Mesenchymal stem cell (in vitro differentiated cells and primary cell): Measurements from ENCODE around the gene LIN7B.

Experiments used
- DNase-seq: peaks from one replicate; pipeline ENCODE4 v3.0.0-alpha.2; 2013
- H2AFZ ChIP-seq: one replicate; pipeline ENCODE4 v1.6.1; 2013; ENCODE audit warnings: low read depth, mild to moderate bottlenecking, control low read depth, inconsistent platforms, low read length, moderate library complexity
- H2AK5ac ChIP-seq: 2 replicates; pipeline ENCODE4 v1.6.1; 2013; ENCODE audit warnings: low read length, moderate library complexity, mild to moderate bottlenecking, inconsistent platforms; ENCODE audit not compliant: severe bottlenecking
- H2BK120ac ChIP-seq: one replicate; pipeline ENCODE4 v1.6.1; 2013; ENCODE audit warnings: low read depth, mild to moderate bottlenecking, inconsistent platforms, low read length, moderate library complexity
- H2BK12ac ChIP-seq, 2 experiments: one replicate each; pipeline ENCODE4 v1.6.1; 2013; ENCODE audit warnings: inconsistent platforms in 2 of 2, low read length in 2 of 2, mild to moderate bottlenecking in 2 of 2, moderate library complexity in 2 of 2, control low read depth in 1 of 2
- H2BK15ac ChIP-seq: one replicate; pipeline ENCODE4 v1.6.1; 2013; ENCODE audit warnings: mild to moderate bottlenecking, low read depth, inconsistent platforms; ENCODE audit not compliant: poor library complexity, severe bottlenecking
- H2BK5ac ChIP-seq: 2 replicates; pipeline ENCODE4 v1.6.1; 2013; ENCODE audit warnings: low read depth, mild to moderate bottlenecking, low read length, control low read depth, inconsistent platforms; ENCODE audit not compliant: poor library complexity, severe bottlenecking
- H3K14ac ChIP-seq, 2 experiments: one replicate each; pipeline ENCODE4 v1.6.1; 2013; ENCODE audit warnings: inconsistent platforms in 2 of 2, low read length in 2 of 2, control low read depth in 1 of 2, mild to moderate bottlenecking in 1 of 2, moderate library complexity in 1 of 2
- H3K18ac ChIP-seq, 2 experiments: one replicate each; pipeline ENCODE4 v1.6.1; 2013; ENCODE audit warnings: inconsistent platforms in 2 of 2, low read length in 2 of 2, control low read depth in 1 of 2, low read depth in 1 of 2, mild to moderate bottlenecking in 1 of 2
- H3K23ac ChIP-seq, 2 experiments: one replicate each; pipeline ENCODE4 v1.6.1; 2013; ENCODE audit warnings: inconsistent platforms in 2 of 2, low read length in 2 of 2, mild to moderate bottlenecking in 2 of 2, moderate library complexity in 2 of 2, control low read depth in 1 of 2
- H3K27ac ChIP-seq: 2 replicates; pipeline ENCODE4 v1.5.1; 2013; ENCODE audit warnings: mild to moderate bottlenecking, moderate library complexity, low read length, control low read depth, inconsistent platforms; ENCODE audit not compliant: poor library complexity, severe bottlenecking
- H3K27me3 ChIP-seq, 2 experiments: 2 replicates each; pipeline versions ENCODE4 v1.6.1 to v1.7.0; 2013; ENCODE audit warnings: low read length in 2 of 2, mild to moderate bottlenecking in 2 of 2, moderate library complexity in 2 of 2, control low read depth in 1 of 2, inconsistent platforms in 1 of 2; ENCODE audit not compliant: control insufficient read depth in 1 of 2, insufficient read depth in 1 of 2
- H3K36me3 ChIP-seq, 2 experiments: 2 replicates each; pipeline versions ENCODE4 v1.6.1 to v1.7.0; 2013; ENCODE audit warnings: low read length in 2 of 2, control low read depth in 1 of 2, inconsistent platforms in 1 of 2, low read depth in 1 of 2, mild to moderate bottlenecking in 1 of 2; ENCODE audit not compliant: insufficient read depth in 2 of 2, control insufficient read depth in 1 of 2
- H3K4ac ChIP-seq, 2 experiments: one replicate each; pipeline ENCODE4 v1.6.1; 2013; ENCODE audit warnings: inconsistent platforms in 2 of 2, low read length in 2 of 2, mild to moderate bottlenecking in 2 of 2, moderate library complexity in 2 of 2, control low read depth in 1 of 2, low read depth in 1 of 2
- H3K4me1 ChIP-seq: 2 replicates; pipeline ENCODE4 v1.6.1; 2013; ENCODE audit warnings: low read depth, low read length, control low read depth; ENCODE audit not compliant: control insufficient read depth, insufficient read depth
- H3K4me2 ChIP-seq: 2 replicates; pipeline ENCODE4 v1.6.1; 2013; ENCODE audit warnings: low read length, mild to moderate bottlenecking, inconsistent platforms; ENCODE audit not compliant: poor library complexity, severe bottlenecking
- H3K4me3 ChIP-seq, 2 experiments: 2 replicates each; pipeline versions ENCODE4 v1.5.1 to v1.7.0; 2013; ENCODE audit warnings: low read length in 2 of 2, mild to moderate bottlenecking in 2 of 2, control low read depth in 1 of 2, low read depth in 1 of 2; ENCODE audit not compliant: insufficient read depth in 1 of 2
- H3K79me1 ChIP-seq: replicated peaks from 2 replicates; pipeline ENCODE4 v1.6.1; 2013; ENCODE audit warnings: mild to moderate bottlenecking, control low read depth, low read length, inconsistent platforms; ENCODE audit not compliant: poor library complexity, severe bottlenecking
- H3K9ac ChIP-seq: 2 replicates; pipeline ENCODE4 v1.7.0; 2013; ENCODE audit warnings: mild to moderate bottlenecking, low read length, moderate library complexity
- H3K9me3 ChIP-seq: 2 replicates; pipeline ENCODE4 v1.7.0; 2013; ENCODE audit warnings: mild to moderate bottlenecking, low read length; ENCODE audit not compliant: control insufficient read depth
- H4K8ac ChIP-seq: one replicate; pipeline ENCODE4 v1.6.1; 2013; ENCODE audit warnings: inconsistent platforms, mild to moderate bottlenecking, low read length, moderate library complexity
- H4K91ac ChIP-seq: one replicate; pipeline ENCODE4 v1.6.1; 2013; ENCODE audit warnings: mild to moderate bottlenecking, low read length, inconsistent platforms
- WGBS: methylation state at CpG from one replicate; pipeline ENCODE4 v1.1.7; 2013; ENCODE audit warnings: mixed read lengths; 5-methylcytosine and 5-hydroxymethylcytosine counted together

Gene LIN7B

DNA sequence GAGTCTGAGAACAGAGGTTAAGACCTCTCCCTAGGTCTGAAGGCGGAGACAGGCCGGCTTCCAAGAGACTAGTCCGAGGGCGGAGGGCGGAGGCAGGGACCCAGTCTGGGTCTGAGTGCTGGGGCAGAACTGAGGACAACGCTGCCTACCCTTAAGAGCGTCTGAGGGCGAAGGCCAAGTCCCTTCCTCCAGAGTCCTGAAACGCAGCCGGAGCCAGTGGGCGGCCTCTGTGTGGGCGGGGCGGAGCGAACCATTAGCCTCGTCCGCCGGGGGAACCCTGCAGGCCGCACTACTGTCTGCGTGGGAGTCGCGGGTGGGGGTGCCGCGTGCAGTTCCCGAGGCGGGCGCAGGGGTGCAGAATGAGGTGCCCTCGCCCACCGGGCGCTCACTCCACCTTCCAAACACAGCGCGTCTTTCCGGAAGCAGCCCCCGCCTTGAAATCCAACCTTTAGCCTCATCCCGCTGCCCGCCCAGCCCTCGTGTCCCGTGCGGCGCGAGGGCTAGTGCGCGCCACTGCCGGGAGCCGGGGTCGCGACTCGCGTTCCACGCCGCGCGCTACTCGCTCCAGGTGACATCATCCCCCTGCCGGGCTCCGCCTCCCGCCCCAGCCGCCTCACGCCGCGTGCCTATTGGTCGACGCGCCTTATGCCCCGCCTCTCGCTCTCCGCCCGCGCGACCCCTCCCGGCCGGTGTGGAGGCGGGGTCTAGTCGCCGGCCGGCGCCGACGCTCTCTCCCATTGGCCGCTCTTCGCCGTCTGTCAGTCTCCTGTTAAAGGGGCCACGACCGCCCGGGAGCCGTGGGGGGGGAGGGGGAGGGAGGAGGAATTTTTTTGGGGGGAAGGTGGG lies 4.6 kb downstream of the LIN7B start, which contains the start of gene C19orf73:
Gene C19orf73 (minus strand): TSS at position 579 of the 846 bp plus-strand sequence. CDS start 121 bp downstream, at position 458.
- peak within 1 kb of the TSS; percentile 46 for H2BK5ac ChIP-seq
- H3K14ac ChIP-seq, result peak within 1 kb of the TSS in 1 of 2 experiments; percentile 68
- H3K9me3 ChIP-seq, result no peaks in the 10 kb centered on the region
- peaks cover 1% of the 10 kb centered on the region for H3K79me1 ChIP-seq
- H3K27me3 ChIP-seq, result peaks cover 11 to 14% of the 10 kb centered on the region in 2 experiments
- H3K4me1 ChIP-seq, result peaks cover 30% of the 10 kb centered on the region
- peak within 1 kb of the TSS; percentile 97 for H3K4me2 ChIP-seq
- peaks cover 0 to 6% of the 10 kb centered on the region in 2 experiments for H3K36me3 ChIP-seq
- DNase-seq, result peak; percentile 95
- peak within 1 kb of the TSS; percentile 85 for H4K8ac ChIP-seq
- H3K4ac ChIP-seq, result peak within 1 kb of the TSS; percentile 83 to 94
- H2AK5ac ChIP-seq, result no peak within 1 kb of the TSS
- H3K23ac ChIP-seq, result no peak within 1 kb of the TSS
- H3K4me3 ChIP-seq, result peak within 1 kb of the TSS; percentile 71 to 84
- peak within 1 kb of the TSS; percentile 88 to 98 for H3K18ac ChIP-seq
- peak within 1 kb of the TSS; percentile 81 for H4K91ac ChIP-seq
- peak within 1 kb of the TSS; percentile 52 for H2BK120ac ChIP-seq
- peak within 1 kb of the TSS; percentile 96 for H2BK15ac ChIP-seq
- H2AFZ ChIP-seq, result peak within 1 kb of the TSS; percentile 97
- WGBS, result 1% methylated on average over 69 of the region's 85 CpGs
- H3K9ac ChIP-seq, result peak within 1 kb of the TSS; percentile 90
- H2BK12ac ChIP-seq, result peak within 1 kb of the TSS; percentile 52 to 93
- H3K27ac ChIP-seq, result peak within 1 kb of the TSS; percentile 71

- Histone ChIP-seq H4K8ac (peak within 1 kb of the TSS; percentile 85), H4K91ac (peak within 1 kb of the TSS; percentile 81), H2BK15ac (peak within 1 kb of the TSS; percentile 96), H3K14ac (peak within 1 kb of the TSS in 1 of 2 experiments; percentile 68), H3K23ac (peak within 1 kb of the TSS in 1 of 2 experiments; percentile 50), H3K4me3 (peak within 1 kb of the TSS; percentile 71 to 84), H3K4me1 (peaks cover 27% of the 10 kb centered on the region), H3K9me3 (no peaks in the 10 kb centered on the region), H3K36me3 (peaks cover 0 to 6% of the 10 kb centered on the region in 2 experiments), H3K18ac (peak within 1 kb of the TSS; percentile 88 to 98), H2BK5ac (peak within 1 kb of the TSS; percentile 46), H2AK5ac (no peak within 1 kb of the TSS), H3K27ac (peak within 1 kb of the TSS; percentile 71), H2BK12ac (peak within 1 kb of the TSS; percentile 52 to 93), H3K4ac (peak within 1 kb of the TSS; percentile 83 to 94), H2BK120ac (peak within 1 kb of the TSS; percentile 52), H3K79me1 (peaks cover 1% of the 10 kb centered on the region), H3K9ac (peak within 1 kb of the TSS; percentile 90), H3K27me3 (peaks cover 11 to 19% of the 10 kb centered on the region in 2 experiments), H3K4me2 (peak within 1 kb of the TSS; percentile 97), H2AFZ (peak within 1 kb of the TSS; percentile 97)
- peak; percentile 80 for DNase-seq
- WGBS, result 2% methylated on average over 68 of the region's 90 CpGs
Measured at GRCh38 chr19:49119411-49120324, 5.5 kb downstream of the LIN7B start, which contains the start of gene PPFIA3. TSS of gene PPFIA3 (plus strand) at chr19:49119544. CDS start at chr19:49127874, 8,330 bp downstream.

DNA sequence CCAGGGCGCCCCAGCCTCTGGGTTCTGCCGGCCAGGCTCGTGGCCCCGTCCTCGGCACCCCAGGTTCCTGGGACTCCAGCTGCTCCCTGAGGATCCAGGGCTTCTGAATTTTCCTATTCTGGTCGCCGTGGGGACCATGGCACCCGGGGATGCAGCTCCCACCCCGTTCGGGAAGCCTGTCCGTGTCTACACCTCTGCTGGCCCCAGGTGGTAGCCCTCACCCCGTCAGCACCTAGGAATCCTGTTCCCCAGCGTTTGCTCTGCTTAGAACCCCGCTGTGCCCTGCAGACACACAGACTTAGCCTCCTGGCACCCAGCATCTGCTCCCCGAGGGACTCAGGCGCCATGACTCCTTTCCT lies 6.1 kb downstream of the LIN7B start:
- no peak overlapping the region for H2BK12ac ChIP-seq
- H2AFZ ChIP-seq, result no peak overlapping the region
- H3K4ac ChIP-seq, result no peak overlapping the region
- H3K4me1 ChIP-seq, result peaks cover 24% of the 10 kb centered on the region
- H2BK120ac ChIP-seq, result no peak overlapping the region
- no peak overlapping the region for H4K91ac ChIP-seq
- WGBS, result 30% methylated on average over 16 of the region's 16 CpGs
- no peak overlapping the region for H3K14ac ChIP-seq
- H3K9me3 ChIP-seq, result no peaks in the 10 kb centered on the region
- peaks cover 1% of the 10 kb centered on the region for H3K79me1 ChIP-seq
- H3K27ac ChIP-seq, result no peak overlapping the region
- no peak overlapping the region for H4K8ac ChIP-seq
- peaks cover 0 to 6% of the 10 kb centered on the region in 2 experiments for H3K36me3 ChIP-seq
- peak overlapping the region; percentile 97 for H3K4me2 ChIP-seq
- no peak overlapping the region for H3K4me3 ChIP-seq
- H2BK15ac ChIP-seq, result no peak overlapping the region
- H2BK5ac ChIP-seq, result no peak overlapping the region
- H2AK5ac ChIP-seq, result no peak overlapping the region
- no peak overlapping the region for H3K9ac ChIP-seq
- H3K27me3 ChIP-seq, result peaks cover 12 to 19% of the 10 kb centered on the region in 2 experiments
- H3K18ac ChIP-seq, result no peak overlapping the region
- DNase-seq, result no peak
- peak overlapping the region in 1 of 2 experiments; percentile 50 for H3K23ac ChIP-seq
